Suprapubic skin (tissue), 4 donors: ENCODE data around the gene TMEM9B.

Source experiments
- EP300 ChIP-seq: sonication (generic); formaldehyde crosslinking; IDR thresholded peaks from one replicate; pipeline ENCODE4 v1.6.1; 2017; ENCODE audit warnings: antibody characterized with exemption
- POLR2A ChIP-seq, 2 donors: fragments of 450-650 bp; IDR thresholded peaks; one replicate each; pipeline ENCODE4 v1.6.1; 2017; ENCODE audit warnings: antibody characterized with exemption in 2 of 2, mild to moderate bottlenecking in 2 of 2, moderate library complexity in 2 of 2
- POLR2AphosphoS5 ChIP-seq, 3 donors: sonication (generic); formaldehyde crosslinking; IDR thresholded peaks; one replicate each; pipeline ENCODE4 v1.6.1; 2017; ENCODE audit warnings: antibody characterized with exemption in 3 of 3
- TF ChIP-seq, protein P1 (sequence below), 2 donors: fragments of 200-600 bp in 1 of 2; fragments of 450-650 bp in 1 of 2; sonication (generic) in 1 of 2; IDR thresholded peaks; one replicate each; pipeline ENCODE4 v1.5.1; 2016 to 2019; ENCODE audit warnings: antibody characterized with exemption in 2 of 2, mild to moderate bottlenecking in 1 of 2, moderate library complexity in 1 of 2

- no peak for TF ChIP-seq POLR2A (IDR thresholded peaks at IDR 0.05)
- no peak for TF ChIP-seq POLR2AphosphoS5 (IDR thresholded peaks at IDR 0.05)
- TF ChIP-seq, protein P1, sequence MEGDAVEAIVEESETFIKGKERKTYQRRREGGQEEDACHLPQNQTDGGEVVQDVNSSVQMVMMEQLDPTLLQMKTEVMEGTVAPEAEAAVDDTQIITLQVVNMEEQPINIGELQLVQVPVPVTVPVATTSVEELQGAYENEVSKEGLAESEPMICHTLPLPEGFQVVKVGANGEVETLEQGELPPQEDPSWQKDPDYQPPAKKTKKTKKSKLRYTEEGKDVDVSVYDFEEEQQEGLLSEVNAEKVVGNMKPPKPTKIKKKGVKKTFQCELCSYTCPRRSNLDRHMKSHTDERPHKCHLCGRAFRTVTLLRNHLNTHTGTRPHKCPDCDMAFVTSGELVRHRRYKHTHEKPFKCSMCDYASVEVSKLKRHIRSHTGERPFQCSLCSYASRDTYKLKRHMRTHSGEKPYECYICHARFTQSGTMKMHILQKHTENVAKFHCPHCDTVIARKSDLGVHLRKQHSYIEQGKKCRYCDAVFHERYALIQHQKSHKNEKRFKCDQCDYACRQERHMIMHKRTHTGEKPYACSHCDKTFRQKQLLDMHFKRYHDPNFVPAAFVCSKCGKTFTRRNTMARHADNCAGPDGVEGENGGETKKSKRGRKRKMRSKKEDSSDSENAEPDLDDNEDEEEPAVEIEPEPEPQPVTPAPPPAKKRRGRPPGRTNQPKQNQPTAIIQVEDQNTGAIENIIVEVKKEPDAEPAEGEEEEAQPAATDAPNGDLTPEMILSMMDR (IDR thresholded peaks at IDR 0.05): no peak
- TF ChIP-seq EP300: no peak
Measured at GRCh38 chr11:8905528-8906165, 58.6 kb downstream of the TMEM9B start.
